GM19035 (cell line): ENCODE data around the gene KDM4C.

ENCODE experiments used
- ATAC-seq: cut with Tn5 transposase; IDR thresholded peaks from one replicate; pipeline ENCODE4 v1.9.1; 2021; ENCODE audit not compliant: unreplicated experiment

The KDM4C gene

GRCh38 chr9:7125231-7125630 lies 367.5 kb downstream of the KDM4C start:
- no peak for ATAC-seq

DNA sequence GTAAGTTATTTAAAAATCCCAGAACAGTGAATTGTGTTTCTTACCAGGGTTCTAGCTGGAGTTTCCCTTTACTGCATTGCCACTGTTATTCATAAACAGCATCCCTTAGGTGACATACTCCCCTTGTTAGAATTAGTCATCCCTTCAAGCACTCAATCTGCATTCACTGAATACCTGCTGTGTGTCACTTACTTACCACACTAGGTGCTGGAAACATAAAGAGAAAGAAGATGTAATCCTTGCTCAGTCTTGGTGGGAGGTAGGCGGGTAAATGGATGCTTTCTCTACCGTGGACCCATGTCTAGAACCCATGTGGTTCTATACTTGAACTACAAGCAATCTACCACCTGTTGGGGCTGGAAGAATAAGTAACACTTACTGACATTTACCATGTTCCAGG lies 371.6 kb downstream of the KDM4C start:
- ATAC-seq: no peak

DNA sequence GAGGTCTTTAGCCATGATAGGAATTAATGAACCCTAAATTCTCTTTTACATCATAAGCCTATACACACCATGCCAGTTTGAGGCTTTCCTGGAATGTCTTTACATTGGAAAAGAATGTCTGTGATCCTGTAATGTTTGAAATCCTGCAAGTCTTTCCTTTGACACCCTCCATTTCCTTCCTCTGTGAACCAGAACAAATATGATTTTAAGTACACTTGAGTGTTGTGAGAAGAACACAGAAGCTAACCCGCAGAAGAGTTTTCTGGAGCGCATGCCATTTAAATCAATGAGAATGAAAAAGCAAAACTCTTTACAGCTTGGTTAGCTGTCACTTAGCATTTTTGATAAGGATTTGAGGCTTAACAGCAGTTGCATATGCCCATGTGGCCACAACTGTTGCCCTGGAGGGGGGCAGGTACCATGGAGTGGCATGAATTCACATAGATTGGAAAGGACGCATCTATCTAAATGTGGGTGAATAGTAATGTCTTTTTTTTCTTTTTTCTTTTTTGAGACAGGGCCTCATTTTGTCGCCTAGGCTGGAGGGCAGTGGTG lies 372.6 kb downstream of the KDM4C start:
- ATAC-seq: no peak

GRCh38 chr9:7132605-7133004 lies 374.8 kb downstream of the KDM4C start:
- ATAC-seq: no peak

GRCh38 chr9:7135735-7136134 lies 378.0 kb downstream of the KDM4C start:
- ATAC-seq: no peak

GRCh38 chr9:7137040-7137439 lies 379.3 kb downstream of the KDM4C start:
- no peak for ATAC-seq

GRCh38 chr9:7137571-7137970 lies 379.8 kb downstream of the KDM4C start:
- no peak for ATAC-seq

DNA sequence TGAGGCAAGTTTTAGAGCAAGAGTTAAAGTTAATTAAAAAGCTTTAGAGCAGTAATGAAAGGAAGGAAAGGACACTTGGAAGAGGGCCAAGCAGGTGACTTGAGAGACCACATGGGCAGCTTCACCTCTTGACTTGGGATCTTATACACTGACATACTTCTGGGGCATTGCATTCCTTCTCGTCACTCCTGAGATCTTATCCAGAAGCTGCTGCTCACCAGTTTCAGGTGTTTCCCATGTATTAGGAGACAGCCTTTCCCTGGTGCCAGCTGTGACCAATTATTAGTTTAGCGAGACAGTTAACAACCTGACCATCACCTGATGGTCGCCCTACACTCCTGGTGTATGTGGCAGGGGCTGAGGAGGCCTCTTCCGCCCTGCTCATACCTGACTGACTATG lies 382.1 kb downstream of the KDM4C start:
- no peak for ATAC-seq

DNA sequence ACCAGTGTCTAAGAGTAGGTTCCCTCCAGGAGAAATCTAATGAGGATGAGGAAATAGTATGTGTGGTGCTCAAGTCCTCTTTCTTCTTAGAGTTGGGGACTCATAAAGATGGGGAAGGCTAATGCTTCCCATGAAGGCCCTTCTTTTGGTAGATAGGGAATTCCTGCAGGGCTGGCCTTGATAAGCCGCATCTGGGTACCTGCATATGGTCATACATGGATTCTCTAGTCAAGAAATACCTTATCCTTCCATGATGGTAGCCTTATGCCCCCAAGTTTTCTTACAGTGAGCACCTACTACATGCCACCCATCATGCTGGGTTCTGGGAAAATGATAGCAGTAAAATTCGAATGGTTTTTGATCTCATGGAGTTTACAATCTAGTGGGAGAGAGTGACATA lies 382.6 kb downstream of the KDM4C start:
- no peak for ATAC-seq

- no peak for ATAC-seq
Observed at GRCh38 chr9:7143645-7144200, 385.9 kb downstream of the KDM4C start.

DNA sequence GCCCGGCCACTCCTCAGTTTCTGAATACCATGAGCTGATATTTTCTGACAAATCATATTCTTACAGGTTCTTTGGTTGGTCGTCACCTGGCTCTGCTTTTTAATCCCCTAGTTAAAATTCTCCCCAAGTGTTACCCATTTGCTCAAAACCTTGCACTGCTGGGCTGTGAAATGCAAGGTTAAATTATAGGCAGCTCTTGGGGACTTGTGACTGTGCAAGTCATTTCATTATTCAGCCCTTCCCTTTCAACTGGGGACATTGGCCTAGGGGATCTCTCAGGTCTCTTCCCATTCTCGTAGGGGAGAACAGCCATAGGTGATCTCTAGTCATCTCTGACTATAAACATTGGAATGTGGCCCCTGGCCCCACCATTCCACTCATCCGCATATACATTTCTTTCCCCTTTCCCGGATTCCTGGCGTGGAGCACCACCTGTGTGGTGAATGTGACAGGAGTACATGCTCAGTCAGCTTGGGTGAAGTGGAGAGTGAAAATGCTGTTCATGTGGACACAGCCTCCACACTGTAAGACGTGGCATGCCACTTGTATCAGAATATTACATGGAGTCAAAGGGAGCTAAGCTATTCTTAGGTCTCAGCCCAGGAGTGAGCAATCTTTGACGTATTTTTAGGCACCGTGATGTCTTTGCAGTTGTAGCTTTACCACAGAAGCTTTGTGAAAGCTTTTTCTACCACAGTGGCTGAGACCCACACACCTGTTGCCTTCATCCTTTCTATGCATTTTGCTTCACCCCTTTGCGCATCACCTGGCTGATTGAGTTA lies 386.7 kb downstream of the KDM4C start:
- no peak for ATAC-seq

DNA sequence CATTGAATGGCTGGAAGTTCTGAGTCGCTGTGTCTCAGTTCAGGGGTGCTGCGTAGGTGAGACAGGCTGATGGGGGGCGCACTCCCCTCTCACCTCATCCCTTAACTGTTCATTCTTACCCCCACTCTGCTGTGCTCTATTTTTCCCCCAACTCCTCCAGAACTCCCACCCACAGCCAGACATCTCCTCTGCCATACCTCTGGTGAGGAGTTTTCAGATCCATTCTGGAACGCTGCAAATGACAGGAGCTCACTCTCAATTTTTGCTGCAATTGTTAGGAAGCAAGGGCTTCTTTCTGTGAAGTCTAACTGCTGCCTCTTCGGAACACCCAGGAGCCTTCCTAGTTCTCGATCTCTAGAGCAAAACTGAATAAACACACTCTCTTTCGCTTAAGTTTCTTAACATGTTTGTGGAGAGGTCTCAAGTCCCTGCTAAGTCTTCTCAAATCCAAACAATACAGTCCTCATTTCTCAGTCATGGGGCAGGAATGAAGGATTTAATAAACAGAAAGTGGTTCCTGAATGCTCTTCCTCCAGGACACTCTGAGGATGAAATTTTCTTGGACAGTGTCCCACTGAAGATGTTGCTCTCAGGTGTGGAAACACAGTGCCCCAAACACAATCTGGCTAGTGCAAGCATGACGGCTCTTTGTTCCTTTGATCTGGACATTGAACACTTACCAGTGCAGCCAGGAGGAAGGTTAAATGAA lies 387.7 kb downstream of the KDM4C start:
- ATAC-seq: no peak

DNA sequence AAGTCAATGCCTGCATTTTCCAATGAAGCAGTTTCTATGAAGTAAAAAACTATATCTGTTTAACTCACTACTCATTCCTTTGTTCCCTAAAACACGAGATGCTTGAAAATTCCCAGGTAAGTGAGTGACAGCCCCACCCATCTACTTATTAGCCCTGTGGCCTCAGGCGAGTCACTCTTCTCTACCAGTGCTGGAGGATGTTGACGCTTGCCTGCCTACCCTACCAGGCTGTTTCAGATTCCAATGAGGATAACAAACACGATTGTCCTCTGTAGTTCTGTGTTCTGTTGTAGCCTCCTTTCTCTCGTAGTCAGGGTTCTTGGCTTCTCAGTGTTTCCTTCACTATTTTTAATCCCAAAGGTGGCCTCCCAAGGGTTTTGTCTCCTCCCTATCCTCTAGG lies 388.8 kb downstream of the KDM4C start:
- ATAC-seq: no peak

GRCh38 chr9:7147121-7148090 lies 389.6 kb downstream of the KDM4C start:
- ATAC-seq: no peak

DNA sequence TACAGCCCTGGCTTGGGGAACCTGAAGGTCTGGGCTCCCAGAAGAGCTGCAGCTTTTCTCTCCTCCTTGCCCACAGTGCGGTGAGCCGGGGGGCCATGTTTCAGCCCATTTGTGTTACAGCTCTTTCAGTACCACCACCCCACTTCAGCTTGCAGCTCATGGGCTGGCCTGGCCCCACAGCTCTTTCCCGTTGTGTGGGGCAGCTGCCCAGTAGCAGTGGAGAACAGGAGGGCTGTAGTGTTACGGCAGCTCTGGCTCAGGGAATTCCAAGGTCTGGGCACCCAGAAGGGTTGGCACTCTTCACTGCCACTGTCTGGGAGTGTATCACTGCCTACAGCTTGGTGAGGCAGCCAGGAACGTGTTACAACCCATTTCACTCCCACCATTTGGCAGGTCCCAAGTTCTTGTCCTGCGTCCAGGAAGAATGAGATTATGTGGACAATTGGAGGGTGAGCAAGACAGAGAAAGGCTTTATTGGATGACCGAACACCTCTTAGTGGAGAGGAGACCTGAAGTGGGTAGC lies 390.5 kb downstream of the KDM4C start:
- ATAC-seq: no peak

GRCh38 chr9:7149258-7149657 lies 391.5 kb downstream of the KDM4C start:
- no peak for ATAC-seq

DNA sequence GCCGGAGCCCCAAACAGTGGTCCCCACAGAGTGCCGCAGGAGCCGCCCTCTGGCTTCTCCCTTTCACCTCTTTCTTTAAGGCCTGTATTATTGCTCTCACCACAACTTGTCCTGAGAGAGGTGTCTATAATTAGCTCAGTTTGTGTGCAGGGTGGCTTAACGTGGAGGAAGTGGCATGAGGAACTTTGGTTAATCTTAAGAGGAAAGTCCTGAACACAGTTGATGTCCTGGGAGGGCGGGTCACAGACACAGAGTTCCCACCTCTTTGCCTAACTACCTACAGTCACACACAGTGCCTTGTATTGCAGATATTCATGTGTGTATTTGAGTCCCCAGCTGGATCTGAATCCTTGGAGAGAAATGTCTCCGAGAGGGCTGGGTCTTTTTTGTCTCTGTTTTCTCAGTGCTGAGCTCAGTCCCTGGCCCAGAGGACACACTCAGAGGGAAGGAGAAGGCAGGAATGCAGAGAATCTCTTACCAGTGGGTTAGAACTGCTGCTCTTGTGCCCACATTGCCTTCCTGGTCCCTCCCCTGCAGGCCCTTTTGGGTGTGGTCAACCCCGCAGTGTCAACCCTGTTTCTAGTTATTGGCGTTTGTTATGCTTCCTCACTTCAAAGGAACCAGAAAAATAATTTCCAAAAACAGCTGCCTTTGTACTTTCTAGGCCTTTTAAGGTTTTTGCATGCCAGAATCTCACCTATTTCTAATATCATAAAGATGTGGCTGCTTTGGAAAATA lies 392.5 kb downstream of the KDM4C start:
- ATAC-seq: no peak

DNA sequence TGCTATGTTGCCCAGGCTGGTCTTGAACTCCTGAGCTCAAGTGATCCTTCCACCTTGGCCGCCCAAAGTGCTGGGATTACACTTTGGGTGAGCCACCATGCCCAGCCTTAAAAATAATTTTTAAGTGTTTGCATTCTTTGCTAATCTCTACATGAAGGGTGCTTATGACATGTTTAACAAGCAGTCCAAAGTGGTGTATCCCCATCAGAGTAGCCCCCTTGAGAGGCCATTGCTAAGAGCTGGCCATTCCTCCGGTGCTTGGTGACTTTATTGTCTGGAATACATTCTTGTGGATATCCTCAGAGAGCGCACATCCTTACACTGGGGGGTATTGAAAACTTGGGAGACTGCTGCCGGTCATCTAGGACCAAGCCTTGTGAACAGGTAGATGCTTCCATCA lies 395.4 kb downstream of the KDM4C start:
- no peak for ATAC-seq

DNA sequence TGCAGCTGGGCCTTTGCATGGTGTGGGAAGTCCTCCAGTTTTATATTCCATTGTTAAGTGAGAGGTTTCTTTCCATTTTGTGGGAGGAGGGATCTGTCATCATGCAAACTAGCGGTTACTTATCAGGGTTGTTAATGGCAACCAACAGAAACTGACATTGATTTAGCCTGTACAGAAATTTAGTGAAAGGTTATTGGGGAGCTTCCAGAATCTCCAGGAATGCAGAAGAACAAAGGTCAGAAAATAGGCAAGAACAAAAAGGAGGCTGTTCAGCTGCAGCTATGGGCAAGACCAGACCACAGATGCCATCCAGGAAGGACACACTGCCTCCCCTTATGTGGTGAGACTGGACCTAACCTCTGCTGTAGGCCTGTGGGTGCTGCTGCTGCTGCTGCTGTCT lies 395.8 kb downstream of the KDM4C start:
- no peak for ATAC-seq
